Fibroblast of the aortic adventitia (primary cell): Measurements from ENCODE around the gene BMP6. TPM values are rescaled to one million over a fixed set of nuclear protein-coding genes. Genes with fewer than 3 reads are reported as not detected.

Source experiments
- DNase-seq: peaks from one replicate; pipeline ENCODE4 v3.0.0-alpha.2; 2010; ENCODE audit warnings: low read depth
- H3K4me3 ChIP-seq: 2 replicates; pipeline ENCODE4 v1.5.1; 2011; ENCODE audit warnings: low read depth, mild to moderate bottlenecking, control low read depth, low read length, moderate library complexity
- CTCF ChIP-seq: IDR thresholded peaks from 2 replicates; pipeline ENCODE4 v1.5.1; 2011; ENCODE audit warnings: mild to moderate bottlenecking, low read length, control low read depth, inconsistent platforms; ENCODE audit not compliant: insufficient read depth
- total RNA-seq: library from RNA; depleted of rRNA; stranded (reverse); fragments of >200 nt; gene quantifications from 2 replicates; pipeline ENCODE4 v1.2.3, GENCODE V29; 2012; ENCODE audit warnings: low replicate concordance

BMP6 gene
- total RNA-seq, 1 donor: 10.5 TPM

- TF ChIP-seq CTCF: no peak
- DNase-seq: no peak
- H3K4me3 ChIP-seq: no peak overlapping the region
Measured at GRCh38 chr6:7825986-7826385, 100.1 kb downstream of the BMP6 start.

GRCh38 chr6:7827142-7827541 lies 101.2 kb downstream of the BMP6 start:
- DNase-seq: peak; percentile 90
- H3K4me3 ChIP-seq: peak overlapping the region; percentile 9
- TF ChIP-seq CTCF: no peak

GRCh38 chr6:7828124-7828523 lies 102.2 kb downstream of the BMP6 start:
- DNase-seq: no peak
- no peak for TF ChIP-seq CTCF
- H3K4me3 ChIP-seq: no peak overlapping the region

- H3K4me3 ChIP-seq: no peak overlapping the region
- TF ChIP-seq CTCF: no peak
- peak; percentile 39 for DNase-seq
Measured at GRCh38 chr6:7832904-7833750, 107.2 kb downstream of the BMP6 start.

- no peak for DNase-seq
- no peak overlapping the region for H3K4me3 ChIP-seq
- TF ChIP-seq CTCF: no peak
Measured at GRCh38 chr6:7833751-7834070, 107.8 kb downstream of the BMP6 start.

- DNase-seq: no peak
- no peak for TF ChIP-seq CTCF
- H3K4me3 ChIP-seq: no peak overlapping the region
Measured at GRCh38 chr6:7836371-7837026, 110.6 kb downstream of the BMP6 start.
